HEK293 (cell line): ENCODE data around the gene MLKL.

Source experiments
- ATF2 ChIP-seq: fragments of 450-650 bp; formaldehyde crosslinking; IDR thresholded peaks from 2 replicates; pipeline ENCODE4 v1.5.1; 2016; ENCODE audit warnings: missing biosample characterization, missing genetic modification characterization, low read depth
- CTCF ChIP-seq: fragments of 450-650 bp; formaldehyde crosslinking; IDR thresholded peaks from 2 replicates; pipeline ENCODE4 v1.5.1; 2016; ENCODE audit warnings: missing biosample characterization, missing genetic modification characterization
- KLF1 ChIP-seq: fragments of 450-650 bp; formaldehyde crosslinking; IDR thresholded peaks from 2 replicates; pipeline ENCODE4 v1.5.1; 2016; ENCODE audit warnings: missing biosample characterization, missing genetic modification characterization
- KLF17 ChIP-seq: fragments of 450-650 bp; formaldehyde crosslinking; IDR thresholded peaks from 2 replicates; pipeline ENCODE4 v1.5.1; 2016; ENCODE audit warnings: missing biosample characterization, missing genetic modification characterization
- MYNN ChIP-seq: fragments of 450-650 bp; formaldehyde crosslinking; IDR thresholded peaks from 2 replicates; pipeline ENCODE4 v1.5.1; 2016; ENCODE audit warnings: missing biosample characterization, missing genetic modification characterization, borderline replicate concordance
- OSR2 ChIP-seq: fragments of 450-650 bp; formaldehyde crosslinking; IDR thresholded peaks from 2 replicates; pipeline ENCODE4 v1.5.1; 2016; ENCODE audit warnings: missing biosample characterization, missing genetic modification characterization
- PRDM6 ChIP-seq: fragments of 450-650 bp; formaldehyde crosslinking; IDR thresholded peaks from 2 replicates; pipeline ENCODE4 v1.5.1; 2017; ENCODE audit warnings: missing biosample characterization, missing genetic modification characterization
- ZBTB1 ChIP-seq: fragments of 450-650 bp; formaldehyde crosslinking; IDR thresholded peaks from 2 replicates; pipeline ENCODE4 v1.5.1; 2016; ENCODE audit warnings: missing biosample characterization, missing genetic modification characterization
- ZBTB20 ChIP-seq: fragments of 450-650 bp; formaldehyde crosslinking; IDR thresholded peaks from 2 replicates; pipeline ENCODE4 v1.5.1; 2016; ENCODE audit warnings: missing biosample characterization, missing genetic modification characterization
- ZBTB6 ChIP-seq: fragments of 450-650 bp; formaldehyde crosslinking; IDR thresholded peaks from 2 replicates; pipeline ENCODE4 v1.5.1; 2017; ENCODE audit warnings: missing biosample characterization, missing genetic modification characterization
- ZNF112 ChIP-seq: fragments of 450-650 bp; formaldehyde crosslinking; IDR thresholded peaks from 2 replicates; pipeline ENCODE4 v1.5.0; 2017; ENCODE audit warnings: missing biosample characterization, missing genetic modification characterization
- ZNF157 ChIP-seq: fragments of 450-650 bp; formaldehyde crosslinking; IDR thresholded peaks from 2 replicates; pipeline ENCODE4 v1.5.1; 2016; ENCODE audit warnings: missing biosample characterization, missing genetic modification characterization
- ZNF311 ChIP-seq: fragments of 450-650 bp; formaldehyde crosslinking; IDR thresholded peaks from 2 replicates; pipeline ENCODE4 v1.5.1; 2017; ENCODE audit warnings: missing biosample characterization, missing genetic modification characterization, borderline replicate concordance
- ZNF37A ChIP-seq: fragments of 450-650 bp; IDR thresholded peaks from 2 replicates; pipeline ENCODE4 v1.5.1; 2018; ENCODE audit warnings: missing biosample characterization, missing genetic modification characterization
- ZNF398 ChIP-seq: fragments of 450-650 bp; formaldehyde crosslinking; IDR thresholded peaks from 2 replicates; pipeline ENCODE4 v1.5.1; 2017; ENCODE audit warnings: missing biosample characterization, missing genetic modification characterization
- ZNF473 ChIP-seq: fragments of 450-650 bp; formaldehyde crosslinking; IDR thresholded peaks from 2 replicates; pipeline ENCODE4 v1.5.1; 2017; ENCODE audit warnings: missing biosample characterization, missing genetic modification characterization
- ZNF488 ChIP-seq: fragments of 450-650 bp; formaldehyde crosslinking; IDR thresholded peaks from 2 replicates; pipeline ENCODE4 v1.5.1; 2016; ENCODE audit warnings: missing biosample characterization, missing genetic modification characterization
- ZNF513 ChIP-seq: fragments of 450-650 bp; IDR thresholded peaks from 2 replicates; pipeline ENCODE4 v1.5.1; 2018; ENCODE audit warnings: missing biosample characterization, missing genetic modification characterization
- ZNF544 ChIP-seq: fragments of 450-650 bp; formaldehyde crosslinking; IDR thresholded peaks from 2 replicates; pipeline ENCODE4 v1.5.0; 2017; ENCODE audit warnings: missing biosample characterization, missing genetic modification characterization
- ZNF560 ChIP-seq: fragments of 450-650 bp; formaldehyde crosslinking; IDR thresholded peaks from 2 replicates; pipeline ENCODE4 v1.5.1; 2017; ENCODE audit warnings: missing biosample characterization, missing genetic modification characterization, borderline replicate concordance
- ZNF639 ChIP-seq: fragments of 450-650 bp; formaldehyde crosslinking; IDR thresholded peaks from 2 replicates; pipeline ENCODE4 v1.5.1; 2016; ENCODE audit warnings: missing biosample characterization, missing genetic modification characterization
- ZSCAN18 ChIP-seq: fragments of 450-650 bp; formaldehyde crosslinking; IDR thresholded peaks from 2 replicates; pipeline ENCODE4 v1.5.1; 2016; ENCODE audit warnings: missing biosample characterization, missing genetic modification characterization

Gene MLKL

GRCh38 chr16:74743668-74744299 lies 43.1 kb upstream of the MLKL start (continued):
- TF ChIP-seq ZNF398 (tag by site-specific recombination): no peak; the same call in 1 of the 2 replicates
- no peak for TF ChIP-seq ZBTB6 (tag by site-specific recombination)
- TF ChIP-seq ZNF488 (tag by site-specific recombination): no peak
- peak; percentile 60 for TF ChIP-seq ZNF639 (tag by site-specific recombination)
- TF ChIP-seq ZNF544: no peak
- TF ChIP-seq CTCF (tag by site-specific recombination): no peak
- peak; percentile 93 for TF ChIP-seq KLF1 (tag by site-specific recombination)
- peak; percentile 86; the same call in 1 of the 2 replicates for TF ChIP-seq ZSCAN18 (tag by site-specific recombination)
- TF ChIP-seq PRDM6 (tag by site-specific recombination): no peak
- TF ChIP-seq ZNF560: no peak
- no peak for TF ChIP-seq ZNF473
- peak; percentile 75 for TF ChIP-seq OSR2 (tag by site-specific recombination)
- 0 out of 2 replicates have a peak, but pooled peaks have one; percentile 12 for TF ChIP-seq ZNF513 (tag by site-specific recombination)
- TF ChIP-seq ZNF157: no peak
- no peak for TF ChIP-seq ATF2 (tag by site-specific recombination)
- TF ChIP-seq ZNF37A: no peak
- no peak for TF ChIP-seq ZNF311
- TF ChIP-seq ZNF112 (tag by site-specific recombination): no peak
- peak; percentile 47; the same call in 1 of the 2 replicates for TF ChIP-seq ZBTB20 (tag by site-specific recombination)
- no peak for TF ChIP-seq MYNN (tag by site-specific recombination)
- no peak for TF ChIP-seq ZBTB1
- peak; percentile 84 for TF ChIP-seq KLF17 (tag by site-specific recombination)
